CD4-positive, alpha-beta T cell treated with Interleukin-15 for 4 hours (primary cell): Measurements from ENCODE around the gene CTIF.

Experiments used
- DNase-seq: peaks from one replicate; pipeline ENCODE4 v3.0.0-alpha.2; 2020; ENCODE audit warnings: low spot score

CTIF gene

DNA sequence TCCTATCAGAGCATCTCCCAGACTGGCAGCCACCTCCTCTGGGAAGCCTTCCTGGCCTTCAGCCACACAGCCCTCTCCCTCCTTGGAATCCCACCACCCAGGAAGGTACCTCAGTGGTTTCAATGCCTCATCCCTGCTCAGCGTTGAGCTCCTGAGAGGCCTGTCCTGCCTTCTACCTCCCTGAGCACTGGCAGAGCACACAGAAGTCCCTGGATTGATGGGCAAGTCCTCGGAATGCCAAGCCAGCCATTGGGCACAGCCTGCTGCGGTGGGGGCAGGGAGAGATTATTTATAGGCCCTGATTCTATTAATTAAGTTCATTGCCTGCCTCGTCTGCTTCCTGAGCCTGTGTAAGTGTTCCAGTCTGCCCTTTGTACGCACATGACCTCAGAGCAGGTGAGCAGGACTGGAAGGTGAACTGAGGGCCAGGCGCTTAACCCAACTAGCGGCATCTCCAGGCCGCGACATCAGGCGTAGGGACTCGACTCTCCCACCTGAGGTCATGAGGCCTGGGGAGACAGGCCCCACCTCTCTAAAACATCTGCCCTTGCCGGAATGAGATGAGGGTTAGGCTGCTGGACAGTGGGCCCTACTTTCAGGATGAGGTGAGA, 348.6 kb downstream of the CTIF start:
- DNase-seq = no peak

DNA sequence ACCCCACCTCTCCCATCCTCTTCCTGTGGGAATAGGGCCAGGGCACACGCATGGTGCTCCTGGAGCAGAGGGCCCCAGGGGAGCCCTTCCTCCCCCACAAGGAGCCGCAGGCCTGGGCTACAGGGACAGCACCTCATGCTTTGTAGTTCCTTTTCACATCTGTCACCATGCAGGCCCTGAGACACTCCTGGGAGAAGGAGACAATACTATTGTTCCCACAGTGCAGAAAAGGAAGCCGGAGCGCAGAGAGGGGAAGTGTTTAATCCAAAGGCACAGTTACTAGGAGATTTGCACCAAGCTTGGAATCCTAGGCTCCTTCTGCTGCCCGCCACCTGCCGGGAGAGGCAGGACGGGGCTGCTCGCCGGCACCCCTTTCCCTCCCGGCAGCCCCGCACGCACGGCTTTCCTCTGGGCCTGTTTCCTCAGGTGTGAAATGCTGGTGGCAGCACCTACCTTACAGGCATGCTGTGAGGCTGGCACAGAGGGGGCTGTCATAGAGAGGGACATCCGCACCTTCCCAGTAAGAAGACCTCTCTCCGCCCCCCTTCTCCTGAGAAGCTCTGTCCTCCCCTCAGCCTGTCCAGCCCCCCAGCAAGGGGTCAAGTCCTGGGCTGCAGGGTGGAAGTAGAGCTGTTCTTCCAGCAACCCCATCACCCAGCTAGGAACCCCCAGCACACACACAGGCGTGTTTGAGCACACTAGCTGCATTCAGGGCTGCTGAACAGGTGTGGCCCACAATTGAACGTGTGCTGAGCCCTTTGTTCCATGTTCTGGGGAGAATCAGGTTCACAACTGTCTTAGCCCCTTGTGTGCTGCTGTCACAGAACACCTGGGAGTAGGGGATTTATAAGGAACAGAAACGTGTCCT, 349.3 kb downstream of the CTIF start:
- DNase-seq = no peak

- DNase-seq = no peak
These were observed 349.9 kb downstream of the CTIF start for GRCh38 chr18:48888773-48889080.

DNA sequence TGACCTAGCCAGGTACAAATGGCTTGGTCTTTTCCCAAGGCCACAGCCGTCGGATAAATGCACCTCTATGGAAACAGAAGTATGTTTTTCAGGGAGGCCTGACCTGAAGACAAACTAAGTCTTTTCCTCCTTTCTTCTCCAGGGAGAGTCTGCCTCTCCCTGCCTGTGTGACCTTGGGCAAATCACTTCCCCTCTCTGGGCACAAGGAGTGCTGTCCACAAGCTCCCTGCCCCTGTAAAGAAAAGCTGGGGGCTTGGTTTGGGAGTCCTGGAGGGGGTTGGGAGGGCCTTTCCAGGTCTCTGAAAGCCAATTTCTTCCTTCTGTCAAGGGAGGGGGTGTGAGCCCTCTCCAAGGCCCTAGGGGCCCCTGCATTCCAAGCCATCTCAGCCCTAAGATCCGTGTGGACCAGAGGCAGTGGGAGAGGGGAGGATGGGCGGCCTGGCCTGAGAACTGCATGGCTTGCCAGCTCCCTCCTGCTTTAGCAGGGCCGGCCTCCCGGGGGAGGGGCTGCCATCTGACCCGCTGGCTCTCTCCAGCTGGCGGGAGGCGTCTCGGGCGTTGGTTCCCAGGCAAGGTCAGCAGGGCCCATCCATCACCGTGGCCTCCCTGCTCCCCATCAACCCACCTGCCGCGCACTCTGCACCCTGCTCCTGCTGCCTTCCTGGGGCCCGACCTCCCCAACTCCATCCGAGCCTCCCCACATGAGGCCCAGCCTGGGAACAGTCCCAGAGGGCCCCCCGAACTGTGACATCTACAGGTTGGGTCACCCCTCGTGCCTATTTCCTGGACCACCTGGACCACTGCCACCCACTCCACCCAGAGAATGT, 350.5 kb downstream of the CTIF start:
- DNase-seq = no peak

- DNase-seq = no peak
These were observed 351.3 kb downstream of the CTIF start for GRCh38 chr18:48889981-48890762.

DNA sequence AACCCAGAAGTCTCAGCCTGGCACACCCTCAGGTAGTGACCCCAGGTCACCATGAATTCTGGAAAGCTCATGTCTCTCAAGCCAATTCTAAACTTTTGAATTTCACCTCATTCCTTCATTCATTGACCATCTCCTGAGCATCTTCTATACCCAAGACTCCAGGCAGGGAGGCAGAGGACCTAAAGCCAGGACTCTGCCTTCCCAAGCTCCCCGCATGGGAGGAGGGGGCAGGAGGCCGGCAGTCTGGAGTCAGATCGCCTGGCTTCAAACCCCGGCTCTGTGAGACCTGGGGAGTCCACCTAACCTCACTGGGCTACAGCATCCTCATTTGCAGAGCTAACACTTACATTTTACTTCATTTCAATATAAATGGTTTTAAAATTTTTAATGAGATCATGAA, 352.9 kb downstream of the CTIF start:
- DNase-seq = no peak

DNA sequence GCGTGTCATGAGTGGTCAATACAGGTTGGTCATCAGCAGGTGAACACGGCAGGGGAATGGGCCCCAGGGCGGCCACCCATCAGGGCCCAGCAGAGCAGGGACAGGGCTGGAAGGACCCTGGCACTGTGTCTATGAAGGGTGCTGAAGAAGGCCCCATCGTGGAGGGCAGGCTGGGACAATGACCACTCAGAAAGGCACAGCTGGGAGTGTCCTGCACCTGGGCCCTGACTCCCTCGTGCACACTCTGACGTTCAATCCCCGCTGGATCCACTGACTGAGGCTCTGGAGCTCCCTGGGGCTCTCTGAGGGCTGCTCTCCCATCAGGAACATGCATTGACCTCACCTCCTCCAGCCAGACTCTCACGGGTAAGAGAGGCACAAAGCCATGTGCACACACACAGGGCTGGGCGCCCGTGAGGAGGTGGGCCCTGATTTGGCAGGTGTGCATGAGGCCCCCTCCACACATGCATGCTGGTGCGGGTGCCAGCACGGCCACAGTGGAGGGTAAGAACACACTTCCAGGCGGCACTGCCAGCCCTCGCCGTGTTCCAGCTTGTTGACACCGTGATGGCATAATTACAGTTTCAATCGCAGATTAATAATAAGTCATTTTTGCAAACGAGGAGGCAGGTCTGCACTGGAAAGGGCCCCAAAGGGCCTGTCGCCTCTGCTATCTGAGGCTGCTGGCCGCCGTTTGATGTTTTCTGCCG, 353.5 kb downstream of the CTIF start:
- DNase-seq = no peak

GRCh38 chr18:48893061-48893607, 354.3 kb downstream of the CTIF start:
- DNase-seq = no peak

DNA sequence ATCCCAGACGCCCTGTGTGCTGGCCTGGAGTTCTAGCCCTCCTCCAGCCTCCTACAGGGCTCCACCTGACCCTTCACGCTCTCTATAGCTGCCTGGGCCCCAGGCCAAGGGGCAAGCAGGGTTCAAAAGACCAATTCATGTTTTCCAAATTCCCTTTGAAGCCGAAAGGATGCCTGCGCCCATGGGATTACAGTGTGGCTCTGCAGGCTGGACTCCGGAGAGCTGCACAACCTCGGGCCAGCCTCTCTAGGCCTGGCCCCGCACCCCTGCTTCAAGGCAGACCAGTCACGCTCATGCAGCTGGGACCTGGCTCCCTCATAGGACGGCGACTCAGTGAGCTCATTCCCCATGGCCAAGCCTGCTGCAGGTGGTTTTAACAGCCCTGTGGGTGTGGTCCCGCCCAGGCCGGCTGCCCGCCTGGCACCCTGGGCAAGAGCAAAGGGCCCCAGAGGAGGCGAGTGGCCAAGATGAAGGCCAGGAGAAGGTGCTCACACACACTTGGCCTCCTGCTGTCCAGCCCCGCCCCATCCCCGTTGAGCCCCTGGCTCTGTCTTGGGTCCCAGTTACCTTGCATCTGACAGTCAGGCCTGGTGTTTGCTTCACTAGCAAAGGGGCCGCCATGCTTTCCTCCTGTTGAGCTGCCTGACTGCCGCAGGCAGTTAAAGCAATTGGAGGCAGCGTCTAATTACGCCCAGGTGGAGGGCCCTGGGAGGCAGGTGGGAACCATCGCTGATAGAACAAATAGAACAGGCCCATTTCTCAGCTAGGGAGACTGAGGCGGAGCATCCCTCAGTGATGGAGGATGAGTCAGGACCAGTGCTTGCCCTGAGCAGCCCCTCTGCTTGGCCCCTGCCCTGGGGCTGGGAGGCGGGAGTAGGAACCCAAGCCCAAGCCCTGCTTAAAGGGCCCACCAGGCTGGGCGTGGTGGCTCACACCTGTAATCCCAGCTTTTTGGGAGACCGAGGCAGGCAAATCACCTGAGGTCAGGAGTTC, 355.1 kb downstream of the CTIF start:
- no peak for DNase-seq

DNA sequence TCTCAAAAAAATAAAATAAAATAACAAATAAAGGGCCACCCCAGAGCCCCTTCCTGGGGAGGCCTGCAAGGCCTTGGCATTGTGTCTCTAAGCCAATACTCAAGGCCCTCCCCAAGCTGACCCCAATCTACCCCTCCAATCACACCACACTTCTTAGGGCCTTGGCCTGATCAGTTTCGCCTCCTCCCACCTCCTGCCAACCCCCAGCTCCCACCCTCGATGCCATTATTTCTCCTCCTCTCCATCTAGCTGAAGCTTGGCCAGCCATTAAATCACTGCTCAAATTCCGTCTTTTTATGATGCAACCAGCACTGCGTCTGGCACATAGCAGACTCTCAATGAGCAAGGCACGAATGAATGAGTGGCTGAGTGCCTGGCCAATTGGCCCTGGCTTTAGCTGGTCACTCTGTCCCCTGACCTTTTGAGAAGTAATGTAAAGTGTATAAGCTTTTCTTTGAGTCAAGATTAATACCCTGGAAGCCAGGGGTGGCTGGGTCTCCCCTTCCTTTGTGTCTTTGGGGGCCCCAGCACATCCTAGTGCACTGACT, 356.0 kb downstream of the CTIF start:
- no peak for DNase-seq

- no peak for DNase-seq
These were observed 357.6 kb downstream of the CTIF start for GRCh38 chr18:48896326-48896874.

GRCh38 chr18:48896875-48897511, 358.2 kb downstream of the CTIF start:
- DNase-seq = peak; percentile 25

DNA sequence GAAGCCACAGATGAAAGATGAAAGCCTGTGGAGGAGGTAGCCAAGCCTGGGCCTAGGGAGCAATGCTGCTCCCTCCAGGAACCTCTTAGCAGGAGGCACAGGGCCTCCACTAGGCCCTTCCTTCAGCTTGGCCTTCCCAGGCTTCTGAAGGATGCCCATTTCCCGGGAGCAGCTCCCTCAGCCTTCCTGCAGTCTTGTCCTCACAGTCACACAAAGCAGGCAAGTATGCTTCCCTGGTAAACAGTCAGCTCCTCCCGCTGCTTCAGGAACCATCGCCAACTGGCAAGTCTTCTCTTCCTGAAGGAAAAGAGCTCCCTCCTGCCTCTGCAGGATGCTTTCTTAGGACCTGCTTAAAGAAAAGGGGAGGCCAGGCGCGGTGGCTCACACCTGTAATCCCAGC, 358.7 kb downstream of the CTIF start:
- no peak for DNase-seq

- DNase-seq = no peak
These were observed 359.7 kb downstream of the CTIF start for GRCh38 chr18:48898521-48898920.

- no peak for DNase-seq
These were observed 360.8 kb downstream of the CTIF start for GRCh38 chr18:48899558-48900174.

GRCh38 chr18:48900469-48900868, 361.6 kb downstream of the CTIF start:
- no peak for DNase-seq

DNA sequence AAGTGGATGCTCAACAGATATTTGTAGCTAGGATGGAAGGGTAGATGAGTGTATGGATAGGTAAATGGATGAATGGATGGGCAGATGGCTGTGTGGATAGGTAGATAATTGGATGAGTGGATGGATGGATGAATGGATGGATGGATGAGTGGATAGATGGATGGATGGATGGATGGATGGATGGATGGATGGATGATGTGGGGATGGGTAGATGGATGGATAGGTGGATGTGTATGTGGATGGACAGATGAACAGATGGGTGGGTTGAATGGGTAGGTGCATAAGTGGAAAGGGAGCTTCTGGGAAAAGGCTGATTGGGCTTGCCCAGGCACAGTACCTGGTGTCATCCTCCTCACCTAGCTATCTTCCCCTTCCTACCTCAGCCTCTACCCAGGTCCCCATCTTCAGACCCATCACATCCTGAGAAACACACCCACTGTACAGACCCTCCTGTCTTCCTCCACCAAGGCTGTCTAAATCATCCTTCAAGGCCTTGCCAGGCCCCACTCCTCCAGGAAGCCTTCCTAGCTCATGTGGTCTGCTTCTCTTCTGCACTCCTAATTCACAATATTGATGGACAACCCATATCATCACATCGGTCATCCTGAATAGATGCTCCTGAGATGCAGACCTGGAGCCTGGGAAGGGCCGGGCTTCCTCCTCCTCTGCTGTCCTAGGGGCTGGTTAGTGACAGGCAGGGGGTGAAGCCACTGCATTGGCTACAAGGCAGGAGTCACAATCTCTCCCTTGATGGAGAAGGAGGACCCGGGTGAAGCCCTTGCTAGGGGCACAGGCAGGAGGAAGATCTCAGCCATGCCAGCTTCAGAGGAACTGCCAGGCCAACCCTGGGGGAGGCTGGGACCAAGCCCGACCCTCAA, 362.6 kb downstream of the CTIF start:
- DNase-seq = no peak
